Adrenal gland (tissue), 5 donors: Measurements from ENCODE around the gene DIO3.

Experiments used
- POLR2A ChIP-seq, 2 donors: fragments of 450-650 bp; IDR thresholded peaks; one replicate each; pipeline ENCODE4 v1.6.1; 2017; ENCODE audit warnings: antibody characterized with exemption in 2 of 2, mild to moderate bottlenecking in 2 of 2, moderate library complexity in 1 of 2
- TF ChIP-seq, protein P1 (sequence below), 6 experiments: fragments of 450-650 bp in 4 of 6; fragments of 200-600 bp in 2 of 6; sonication (generic) in 1 of 6; IDR thresholded peaks; 1 replicate in 5 of 6; 2 replicates in 1 of 6; pipeline versions ENCODE4 v1.5.1 to v1.8.0; 2016 to 2021; ENCODE audit warnings: antibody characterized with exemption in 6 of 6, mild to moderate bottlenecking in 2 of 6, moderate library complexity in 1 of 6
- donor health status: DM: no; HTN: no; CAD: no.

- TF ChIP-seq POLR2A (IDR thresholded peaks at IDR 0.05) = no peak
- TF ChIP-seq, protein P1, sequence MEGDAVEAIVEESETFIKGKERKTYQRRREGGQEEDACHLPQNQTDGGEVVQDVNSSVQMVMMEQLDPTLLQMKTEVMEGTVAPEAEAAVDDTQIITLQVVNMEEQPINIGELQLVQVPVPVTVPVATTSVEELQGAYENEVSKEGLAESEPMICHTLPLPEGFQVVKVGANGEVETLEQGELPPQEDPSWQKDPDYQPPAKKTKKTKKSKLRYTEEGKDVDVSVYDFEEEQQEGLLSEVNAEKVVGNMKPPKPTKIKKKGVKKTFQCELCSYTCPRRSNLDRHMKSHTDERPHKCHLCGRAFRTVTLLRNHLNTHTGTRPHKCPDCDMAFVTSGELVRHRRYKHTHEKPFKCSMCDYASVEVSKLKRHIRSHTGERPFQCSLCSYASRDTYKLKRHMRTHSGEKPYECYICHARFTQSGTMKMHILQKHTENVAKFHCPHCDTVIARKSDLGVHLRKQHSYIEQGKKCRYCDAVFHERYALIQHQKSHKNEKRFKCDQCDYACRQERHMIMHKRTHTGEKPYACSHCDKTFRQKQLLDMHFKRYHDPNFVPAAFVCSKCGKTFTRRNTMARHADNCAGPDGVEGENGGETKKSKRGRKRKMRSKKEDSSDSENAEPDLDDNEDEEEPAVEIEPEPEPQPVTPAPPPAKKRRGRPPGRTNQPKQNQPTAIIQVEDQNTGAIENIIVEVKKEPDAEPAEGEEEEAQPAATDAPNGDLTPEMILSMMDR (IDR thresholded peaks at IDR 0.05) = no peak
These were observed 6.2 kb upstream of the DIO3 start for GRCh38 chr14:101554991-101555668.
